ENCODE results near the gene RBBP8.

- no peak for TF ChIP-seq CTCF (IDR thresholded peaks at IDR 0.05; ENCODE audit: insufficient read depth, low read length, poor library complexity, severe bottlenecking)
- TF ChIP-seq EZH2phosphoT487 (conservative IDR thresholded peaks at IDR 0.05; ENCODE audit: low read length): no peak
These were observed 66.1 kb downstream of the RBBP8 start for GRCh38 chr18:22999212-22999611.
